SK-N-SH (cell line): Measurements from ENCODE around the gene FGF22. TPM values are rescaled to one million over a fixed set of nuclear protein-coding genes. Genes with fewer than 3 reads are reported as not detected.

ENCODE experiments used
- CTCF ChIA-PET: fragments of 300-600, 350-600 bp; formaldehyde crosslinking; extraction: SDS; loops from one replicate; lab custom pipeline; 2021; lab: Yijun Ruan, JAX
- POLR2A ChIA-PET: fragments of 350-600 bp; sonication (Branson Sonifier 250); formaldehyde crosslinking; extraction: SDS; loops from one replicate; lab custom pipeline; 2020; ENCODE audit warnings: antibody characterized with exemption, inconsistent platforms; lab: Yijun Ruan, JAX
- DNase-seq: peaks from one replicate; pipeline ENCODE4 v3.0.0; 2012
- H2AFZ ChIP-seq: fragments of 200-600 bp; sonication (generic); 2 replicates; pipeline ENCODE4 v1.8.1; 2016; ENCODE audit warnings: antibody characterized with exemption, mild to moderate bottlenecking, low read depth
- H3F3A ChIP-seq: fragments of 200-600 bp; sonication (generic); replicated peaks from 2 replicates; pipeline ENCODE3; 2016; ENCODE audit warnings: antibody characterized with exemption, mild to moderate bottlenecking; ENCODE audit not compliant: insufficient read depth
- H3K27ac ChIP-seq, 2 experiments: fragments of 200-500 bp in 1 of 2; fragments of 200-600 bp in 1 of 2; sonication (Bioruptor generic) in 1 of 2; sonication (generic), shearing (Covaris generic) in 1 of 2; 2 replicates each; pipeline versions ENCODE4 v1.5.1 to v1.6.1; 2014 to 2016; ENCODE audit warnings: low read depth in 2 of 2, inconsistent platforms in 1 of 2, low read length in 1 of 2, mild to moderate bottlenecking in 1 of 2, mixed read lengths in 1 of 2
- H3K27me3 ChIP-seq: fragments of 200-600 bp; sonication (generic), shearing (Covaris generic); 2 replicates; pipeline ENCODE4 v1.6.1; 2016; ENCODE audit warnings: mixed run types; ENCODE audit not compliant: insufficient read depth
- H3K36me3 ChIP-seq, 2 experiments: fragments of 200-500 bp in 1 of 2; fragments of 200-600 bp in 1 of 2; sonication (Bioruptor generic) in 1 of 2; sonication (generic) in 1 of 2; replicated peaks in 1 of 2; 2 replicates each; pipeline versions ENCODE3 to v1.5.1; 2014 to 2016; ENCODE audit warnings: low read length in 1 of 2, mild to moderate bottlenecking in 1 of 2; ENCODE audit not compliant: insufficient read depth in 2 of 2, control insufficient read depth in 1 of 2
- H3K4me1 ChIP-seq, 2 experiments: fragments of 200-500 bp in 1 of 2; fragments of 200-600 bp in 1 of 2; sonication (Bioruptor generic) in 1 of 2; sonication (generic), shearing (Covaris generic) in 1 of 2; 2 replicates each; pipeline versions ENCODE4 v1.5.1 to v1.6.1; 2014 to 2016; ENCODE audit warnings: low read depth in 1 of 2, low read length in 1 of 2, mixed run types in 1 of 2; ENCODE audit not compliant: insufficient read depth in 2 of 2, control insufficient read depth in 1 of 2
- H3K4me2 ChIP-seq: fragments of 200-600 bp; sonication (generic), shearing (Covaris generic); 2 replicates; pipeline ENCODE4 v1.6.1; 2017; ENCODE audit warnings: mixed run types
- H3K4me3 ChIP-seq, 2 experiments: fragments of 200-500 bp in 1 of 2; fragments of 200-600 bp in 1 of 2; sonication (Bioruptor generic) in 1 of 2; sonication (generic), shearing (Covaris generic) in 1 of 2; 2 replicates each; pipeline versions ENCODE4 v1.5.1 to v1.8.1; 2014 to 2016; ENCODE audit warnings: low read depth in 2 of 2, inconsistent platforms in 1 of 2, low read length in 1 of 2, mild to moderate bottlenecking in 1 of 2, mixed read lengths in 1 of 2, moderate library complexity in 1 of 2
- H3K79me2 ChIP-seq: fragments of 200-600 bp; sonication (generic); 2 replicates; pipeline ENCODE4 v1.8.1; 2017; ENCODE audit warnings: mild to moderate bottlenecking; ENCODE audit not compliant: insufficient read depth
- H3K9ac ChIP-seq: fragments of 200-600 bp; sonication (generic); 2 replicates; pipeline ENCODE4 v1.6.1; 2017; ENCODE audit warnings: mixed run types
- H3K9me2 ChIP-seq: fragments of 200-600 bp; sonication (generic); 2 replicates; pipeline ENCODE4 v1.6.1; 2017; ENCODE audit warnings: mixed run types
- H3K9me3 ChIP-seq: fragments of 200-600 bp; sonication (generic); 2 replicates; pipeline ENCODE4 v1.6.1; 2017; ENCODE audit warnings: mixed run types, mild to moderate bottlenecking, moderate library complexity
- H4K20me1 ChIP-seq: fragments of 200-600 bp; sonication (generic); 2 replicates; pipeline ENCODE4 v1.6.1; 2017; ENCODE audit warnings: mild to moderate bottlenecking, mixed run types; ENCODE audit not compliant: insufficient read depth
- ELF1 ChIP-seq: IDR thresholded peaks from 2 replicates; pipeline ENCODE4 v1.4.0; 2012
- EZH2phosphoT487 ChIP-seq: fragments of 200-600 bp; sonication (generic); IDR thresholded peaks from 2 replicates; pipeline ENCODE4 v1.6.1; 2017; ENCODE audit warnings: low read depth, mixed run types, mild to moderate bottlenecking, antibody characterized with exemption, moderate library complexity, borderline replicate concordance
- FOXM1 ChIP-seq: IDR thresholded peaks from 2 replicates; pipeline ENCODE4 v1.4.0; 2012; ENCODE audit warnings: low read depth, mild to moderate bottlenecking
- IRF3 ChIP-seq: fragments of 150-350 bp; IDR thresholded peaks from 2 replicates; pipeline ENCODE4 v1.6.1; 2016; ENCODE audit warnings: mild to moderate bottlenecking, low read depth, low read length
- JUND ChIP-seq: IDR thresholded peaks from 2 replicates; pipeline ENCODE4 v1.4.0; 2012
- MEF2A ChIP-seq: IDR thresholded peaks from 2 replicates; pipeline ENCODE4 v1.4.0; 2012; ENCODE audit warnings: low read depth, borderline replicate concordance
- MXI1 ChIP-seq: IDR thresholded peaks from 2 replicates; pipeline ENCODE4 v1.6.1; 2012; ENCODE audit warnings: mild to moderate bottlenecking, low read depth, low read length, improper control_type of control experiment
- PBX3 ChIP-seq: IDR thresholded peaks from 2 replicates; pipeline ENCODE4; 2012
- POLR2AphosphoS5 ChIP-seq: IDR thresholded peaks from 2 replicates; pipeline ENCODE4 v1.6.1; 2012; ENCODE audit warnings: low read depth, low read length
- REST ChIP-seq: IDR thresholded peaks from 2 replicates; pipeline ENCODE4 v1.6.1; 2012; ENCODE audit warnings: mild to moderate bottlenecking, low read depth, low read length, moderate library complexity
- SMC3 ChIP-seq: IDR thresholded peaks from 2 replicates; pipeline ENCODE4 v1.6.1; 2012; ENCODE audit warnings: low read depth, low read length, improper control_type of control experiment
- TEAD4 ChIP-seq: IDR thresholded peaks from 2 replicates; pipeline ENCODE4 v1.4.0; 2012; ENCODE audit warnings: mild to moderate bottlenecking, borderline replicate concordance; ENCODE audit not compliant: insufficient read depth
- YY1 ChIP-seq: IDR thresholded peaks from 2 replicates; pipeline ENCODE4 v1.4.0; 2012; ENCODE audit warnings: low read depth, mild to moderate bottlenecking
- WGBS: methylation state at CpG from one replicate; pipeline ENCODE4 v1.1.6; 2017; ENCODE audit warnings: low lambda C conversion rate; 5-methylcytosine and 5-hydroxymethylcytosine counted together
- polyA plus RNA-seq, 3 experiments: library from polyadenylated mRNA; depleted of rRNA; stranded (reverse); fragments of >200 nt; gene quantifications; 2 replicates each; pipeline ENCODE4 v1.2.3, GENCODE V29; 2012

FGF22 gene
- polyA plus RNA-seq, 1 of the 3 experiments (the other 2 are of a cell fraction) = 0.62 TPM

GRCh38 chr19:640606-641189 lies 1.0 kb downstream of the FGF22 start:
- CTCF ChIA-PET = no interaction called here
- Histone ChIP-seq H3K9me3 (no peaks in the 10 kb centered on the region), H3K27me3 (no peaks in the 10 kb centered on the region), H3K79me2 (no peaks in the 10 kb centered on the region), H3F3A (no peaks in the 10 kb centered on the region), H4K20me1 (no peaks in the 10 kb centered on the region), H3K9me2 (no peaks in the 10 kb centered on the region), H3K36me3 (peaks cover 0 to 12% of the 10 kb centered on the region in 2 experiments), H2AFZ (no peak overlapping the region), H3K27ac (no peak overlapping the region), H3K4me3 (no peak overlapping the region), H3K4me2 (no peak overlapping the region), H3K4me1 (peaks cover 0 to 8% of the 10 kb centered on the region in 2 experiments; a peak in 1 of 4 replicates), H3K9ac (no peak overlapping the region)
- POLR2A ChIA-PET = no interaction called here
- TF ChIP-seq MEF2A (no peak), TEAD4 (no peak), PBX3 (no peak), ELF1 (no peak), YY1 (no peak), EZH2phosphoT487 (no peak), SMC3 (no peak), POLR2AphosphoS5 (no peak), MXI1 (no peak), JUND (no peak), REST (no peak), IRF3 (no peak), FOXM1 (no peak)
- 85% methylated on average over 4 of the region's 31 CpGs for WGBS
- no peak for DNase-seq
